HCT116 (cell line): ENCODE results near the gene NSD2. TPM values are rescaled to one million over a fixed set of nuclear protein-coding genes. Genes with fewer than 3 reads are reported as not detected.

ENCODE experiments used
- ATAC-seq: fragments of 200-7000 bp; cut with Tn5 transposase; 2 replicates; pipeline ENCODE4 v1.9.1; 2020; ENCODE audit warnings: mild to moderate bottlenecking, moderate library complexity
- BruUV-seq: library from RNA; stranded (reverse); fragments of 400-500 nt; replicated peaks from 2 replicates; lab custom pipeline; 2021; lab: Mats Ljungman, UMichigan
- CTCF ChIA-PET: fragments of 300-600 bp; sonication (Branson Sonifier 250); formaldehyde crosslinking; loops from one replicate; lab custom pipeline; 2021; ENCODE audit warnings: antibody characterized with exemption; lab: Charles Lee
- POLR2A ChIA-PET: fragments of 300-600, 350-600 bp; sonication (Branson Sonifier 250); formaldehyde crosslinking; loops from one replicate; lab custom pipeline; 2021; ENCODE audit warnings: antibody characterized with exemption; lab: Charles Lee
- RAD21 ChIA-PET, 2 experiments: fragments of 300-600 bp; sonication (Branson Sonifier 250); formaldehyde crosslinking; loops; one replicate each; lab custom pipeline; 2023; ENCODE audit warnings: low total read pairs in 2 of 2; ENCODE audit not compliant: uncharacterized antibody in 2 of 2, unreplicated experiment in 2 of 2, low non-redundant PET in 1 of 2; lab: Charles Lee
- DNase-seq: peaks from one replicate; pipeline ENCODE4 v3.0.0-alpha.2; 2010; ENCODE audit warnings: low read depth, low spot score
- H2AFZ ChIP-seq: fragments of 200-600 bp; shearing (Covaris generic), sonication (generic); 2 replicates; pipeline ENCODE4 v1.6.1; 2017; ENCODE audit warnings: low read depth, mixed run types, mixed read lengths, antibody characterized with exemption, low read length; ENCODE audit not compliant: poor library complexity, severe bottlenecking
- H3K27ac ChIP-seq: 2 replicates; pipeline ENCODE4 v1.5.1; 2012; ENCODE audit warnings: low read depth, low read length
- H3K27me3 ChIP-seq: fragments of 200-600 bp; sonication (generic); 2 replicates; pipeline ENCODE4 v1.6.1; 2016; ENCODE audit warnings: mixed run types, low read length, mixed read lengths; ENCODE audit not compliant: insufficient read depth
- H3K36me3 ChIP-seq, 2 experiments: fragments of 200-500 bp in 1 of 2; fragments of 200-600 bp in 1 of 2; sonication (Bioruptor generic) in 1 of 2; sonication (generic) in 1 of 2; 2 replicates each; pipeline versions ENCODE4 v1.5.1 to v1.6.1; 2014 to 2016; ENCODE audit warnings: low read length in 2 of 2, inconsistent platforms in 1 of 2, mixed read lengths in 1 of 2, mixed run types in 1 of 2; ENCODE audit not compliant: insufficient read depth in 2 of 2, control insufficient read depth in 1 of 2
- H3K4me1 ChIP-seq, 2 experiments: fragments of 200-600 bp in 1 of 2; sonication (generic) in 1 of 2; 2 replicates each; pipeline versions ENCODE4 v1.5.1 to v1.6.1; 2012 to 2017; ENCODE audit warnings: low read length in 2 of 2, inconsistent platforms in 1 of 2, mild to moderate bottlenecking in 1 of 2, mixed read lengths in 1 of 2, mixed run types in 1 of 2, moderate library complexity in 1 of 2; ENCODE audit not compliant: insufficient read depth in 2 of 2, control insufficient read depth in 1 of 2
- H3K4me2 ChIP-seq: fragments of 200-600 bp; sonication (generic); 2 replicates; pipeline ENCODE4 v1.6.1; 2017; ENCODE audit warnings: mixed run types, low read length, mixed read lengths
- H3K4me3 ChIP-seq, 2 experiments: fragments of 200-600 bp in 1 of 2; sonication (generic) in 1 of 2; replicated peaks in 1 of 2; 2 replicates each; pipeline ENCODE4 v1.5.1; 2011 to 2016; ENCODE audit warnings: low read length in 2 of 2, control low read depth in 1 of 2, low read depth in 1 of 2, mild to moderate bottlenecking in 1 of 2, mixed read lengths in 1 of 2, mixed run types in 1 of 2
- H3K79me2 ChIP-seq: fragments of 200-600 bp; sonication (generic); 2 replicates; pipeline ENCODE4 v1.6.1; 2017; ENCODE audit warnings: mild to moderate bottlenecking, mixed run types, low read length, moderate library complexity, mixed read lengths; ENCODE audit not compliant: insufficient read depth
- H3K9ac ChIP-seq: fragments of 200-600 bp; sonication (generic); 2 replicates; pipeline ENCODE4 v1.6.1; 2016; ENCODE audit warnings: low read length, mixed read lengths
- H3K9me2 ChIP-seq: fragments of 200-600 bp; sonication (generic), shearing (Covaris generic); 2 replicates; pipeline ENCODE4 v1.6.1; 2017; ENCODE audit warnings: mixed run types, mild to moderate bottlenecking, moderate library complexity; ENCODE audit not compliant: insufficient read depth
- H3K9me3 ChIP-seq, 2 experiments: fragments of 200-500 bp in 1 of 2; fragments of 200-600 bp in 1 of 2; sonication (Bioruptor generic) in 1 of 2; sonication (generic) in 1 of 2; 2 replicates each; pipeline ENCODE4 v1.6.1; 2014 to 2017; ENCODE audit warnings: low read length in 2 of 2, mixed read lengths in 2 of 2, inconsistent platforms in 1 of 2, low read depth in 1 of 2, mild to moderate bottlenecking in 1 of 2, mixed run types in 1 of 2, moderate library complexity in 1 of 2; ENCODE audit not compliant: control insufficient read depth in 1 of 2, insufficient read depth in 1 of 2
- H4K20me1 ChIP-seq: fragments of 200-600 bp; sonication (generic), shearing (Covaris generic); 2 replicates; pipeline ENCODE4 v1.6.1; 2017; ENCODE audit warnings: mixed run types, mild to moderate bottlenecking, moderate library complexity; ENCODE audit not compliant: insufficient read depth
- EGR1 ChIP-seq: IDR thresholded peaks from 2 replicates; pipeline ENCODE4 v1.6.1; 2012; ENCODE audit warnings: low read depth
- ELF1 ChIP-seq: IDR thresholded peaks from 2 replicates; pipeline ENCODE4 v1.6.1; 2012; ENCODE audit warnings: low read depth, borderline replicate concordance
- POLR2AphosphoS5 ChIP-seq: IDR thresholded peaks from 2 replicates; pipeline ENCODE4 v1.6.1; 2011; ENCODE audit warnings: mild to moderate bottlenecking, low read depth, low read length, moderate library complexity
- SIN3A ChIP-seq: IDR thresholded peaks from 2 replicates; pipeline ENCODE4 v1.6.1; 2012; ENCODE audit warnings: low read depth
- SRF ChIP-seq: IDR thresholded peaks from 2 replicates; pipeline ENCODE4 v1.6.1; 2012; ENCODE audit warnings: low read depth
- YY1 ChIP-seq: IDR thresholded peaks from 2 replicates; pipeline ENCODE4 v1.6.1; 2011; ENCODE audit warnings: low read length, low read depth, moderate library complexity, mild to moderate bottlenecking; ENCODE audit not compliant: insufficient replicate concordance; ENCODE audit errors: extremely low read depth
- ZFX ChIP-seq: fragments of 450-650 bp; IDR thresholded peaks from 2 replicates; pipeline ENCODE4 v1.6.1; 2017
- intact Hi-C: fragments of 100-400 bp; cut with micrococcal nuclease; formaldehyde crosslinking; loops from 2 replicates; pipeline ENCODE4 v1.10.0; 2022
- total RNA-seq: library from RNA; stranded (reverse); gene quantifications from one replicate; pipeline ENCODE4 v1.2.1, GENCODE V29; 2021; ENCODE audit not compliant: unreplicated experiment
- TF ChIP-seq, protein P1 (sequence below), 3 experiments: fragments of 200-600 bp in 1 of 3; sonication (generic) in 1 of 3; IDR thresholded peaks in 2 of 3; conservative IDR thresholded peaks in 1 of 3; 2 replicates each; pipeline ENCODE4 v1.5.1; 2012 to 2017; ENCODE audit warnings: low read depth in 2 of 3, low read length in 2 of 3, antibody characterized with exemption in 1 of 3, borderline replicate concordance in 1 of 3, control low read depth in 1 of 3, mild to moderate bottlenecking in 1 of 3, mixed read lengths in 1 of 3, mixed run types in 1 of 3, moderate library complexity in 1 of 3; ENCODE audit not compliant: insufficient read depth in 1 of 3
- TF ChIP-seq, protein P2 (sequence below): IDR thresholded peaks from 2 replicates; pipeline ENCODE4 v1.6.1; 2012

NSD2 gene
- total RNA-seq, 1 experiment from 2014 or later = 145 TPM

DNA sequence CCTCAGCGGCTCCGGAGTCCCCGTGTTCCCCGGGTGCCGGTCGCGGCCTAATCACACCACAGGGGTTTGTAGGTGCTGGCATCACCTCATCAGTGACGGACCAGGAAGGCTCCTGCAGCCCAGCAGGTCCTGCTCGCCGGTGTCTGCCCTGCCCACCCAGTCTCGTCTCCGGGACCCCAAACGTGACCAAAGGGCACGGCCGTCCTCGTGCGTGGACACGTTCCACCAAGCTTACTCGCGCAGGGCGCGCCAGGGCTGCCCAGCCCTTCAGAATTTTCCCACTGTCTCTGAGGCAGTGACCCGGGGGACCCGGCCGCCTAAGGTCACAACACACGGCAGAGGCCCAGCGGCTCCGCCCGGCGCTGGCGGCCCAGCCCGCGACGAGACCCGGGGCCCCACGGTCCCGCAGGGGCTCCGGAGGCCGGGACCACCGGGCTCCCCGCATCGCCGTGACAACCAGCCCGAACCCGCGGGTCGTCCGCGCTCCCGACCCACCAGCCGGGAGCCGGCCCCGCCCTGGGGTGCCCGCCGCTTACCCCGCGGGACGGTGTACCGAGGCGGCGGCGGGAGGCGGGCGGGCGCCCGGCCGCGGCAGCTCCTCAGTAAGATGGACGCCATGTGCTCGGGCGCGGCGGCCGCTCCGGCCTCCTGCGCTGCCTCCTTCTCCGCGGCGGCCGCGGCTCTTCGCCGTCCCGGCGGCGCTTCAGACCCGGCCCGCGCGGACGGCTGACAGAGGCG, 15.7 kb upstream of the NSD2 start:
- DNase-seq = no peak
- H3K27ac ChIP-seq = peak overlapping the region; percentile 96
- peaks cover 70% of the 10 kb centered on the region for H3K79me2 ChIP-seq
- TF ChIP-seq ZFX (peak; percentile 97), YY1 (no peak), SIN3A (no peak), ELF1 (no peak), EGR1 (no peak), SRF (no peak), POLR2AphosphoS5 (no peak)
- TF ChIP-seq, protein P1, sequence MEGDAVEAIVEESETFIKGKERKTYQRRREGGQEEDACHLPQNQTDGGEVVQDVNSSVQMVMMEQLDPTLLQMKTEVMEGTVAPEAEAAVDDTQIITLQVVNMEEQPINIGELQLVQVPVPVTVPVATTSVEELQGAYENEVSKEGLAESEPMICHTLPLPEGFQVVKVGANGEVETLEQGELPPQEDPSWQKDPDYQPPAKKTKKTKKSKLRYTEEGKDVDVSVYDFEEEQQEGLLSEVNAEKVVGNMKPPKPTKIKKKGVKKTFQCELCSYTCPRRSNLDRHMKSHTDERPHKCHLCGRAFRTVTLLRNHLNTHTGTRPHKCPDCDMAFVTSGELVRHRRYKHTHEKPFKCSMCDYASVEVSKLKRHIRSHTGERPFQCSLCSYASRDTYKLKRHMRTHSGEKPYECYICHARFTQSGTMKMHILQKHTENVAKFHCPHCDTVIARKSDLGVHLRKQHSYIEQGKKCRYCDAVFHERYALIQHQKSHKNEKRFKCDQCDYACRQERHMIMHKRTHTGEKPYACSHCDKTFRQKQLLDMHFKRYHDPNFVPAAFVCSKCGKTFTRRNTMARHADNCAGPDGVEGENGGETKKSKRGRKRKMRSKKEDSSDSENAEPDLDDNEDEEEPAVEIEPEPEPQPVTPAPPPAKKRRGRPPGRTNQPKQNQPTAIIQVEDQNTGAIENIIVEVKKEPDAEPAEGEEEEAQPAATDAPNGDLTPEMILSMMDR (IDR thresholded peaks at IDR 0.05 in 2 of 3, conservative IDR thresholded peaks at IDR 0.05 in 1 of 3; ENCODE audit: borderline replicate concordance in 1 of 3, insufficient read depth in 1 of 3, low read depth in 2 of 3, low read length in 2 of 3) = no peak
- TF ChIP-seq, protein P2, sequence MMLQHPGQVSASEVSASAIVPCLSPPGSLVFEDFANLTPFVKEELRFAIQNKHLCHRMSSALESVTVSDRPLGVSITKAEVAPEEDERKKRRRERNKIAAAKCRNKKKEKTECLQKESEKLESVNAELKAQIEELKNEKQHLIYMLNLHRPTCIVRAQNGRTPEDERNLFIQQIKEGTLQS = no peak
- RAD21 ChIA-PET = no interaction called here
- H3K27me3 ChIP-seq = no peaks in the 10 kb centered on the region
- no TSS peak for BruUV-seq
- ATAC-seq = peak; percentile 35
- H4K20me1 ChIP-seq = peaks cover 11% of the 10 kb centered on the region; the same call in 1 of the 2 replicates
- H3K9me2 ChIP-seq = no peaks in the 10 kb centered on the region
- peak overlapping the region; percentile 94 for H3K9ac ChIP-seq
- H3K9me3 ChIP-seq = no peaks in the 10 kb centered on the region
- CTCF ChIA-PET = no interaction called here
- H2AFZ ChIP-seq = no peak overlapping the region
- intact Hi-C loops = no loop called here
- POLR2A ChIA-PET = interaction anchor here (0.6 to 1.8 kb wide), 2 partner anchors 14 to 54 kb away, joined by 3 to 4 read pairs; no protein-coding TSS in a partner anchor
- H3K4me3 ChIP-seq = peak overlapping the region; percentile 76 to 91
- H3K4me1 ChIP-seq = peaks cover 31 to 46% of the 10 kb centered on the region in 2 experiments
- peak overlapping the region; percentile 94 for H3K4me2 ChIP-seq
- H3K36me3 ChIP-seq = peaks cover 0 to 15% of the 10 kb centered on the region in 2 experiments; a peak in 1 of 4 replicates
